ENCODE measurements around the gene MAPK7. TPM values are rescaled to one million over a fixed set of nuclear protein-coding genes. Genes with fewer than 3 reads are reported as not detected.

Gene MAPK7
- total and polyA plus RNA-seq, 9 of the 15 experiments (the other 6 are each of a cell fraction or from before 2014, with no cell fraction given) = 0.46 to 7.5 (median 2.5) TPM

GRCh38 chr17:19360772-19361171 lies 17.5 kb upstream of the MAPK7 start (continued):
- no peak for TF ChIP-seq STAT5B (CRISPR knock-in tag; IDR thresholded peaks at IDR 0.05)
- no peak for TF ChIP-seq SNAPC5 (CRISPR knock-in tag; IDR thresholded peaks at IDR 0.05)
- TF ChIP-seq GATAD2A (IDR thresholded peaks at IDR 0.05) = no peak
- TF ChIP-seq DLX4 (CRISPR knock-in tag; IDR thresholded peaks at IDR 0.05) = no peak
- no peak for TF ChIP-seq E2F3 (CRISPR knock-in tag; IDR thresholded peaks at IDR 0.05)
- TF ChIP-seq LEF1 (IDR thresholded peaks at IDR 0.05) = no peak
- TF ChIP-seq BHLHE40 (IDR thresholded peaks at IDR 0.05; ENCODE audit: low read length) = no peak

- ChIA-PET CTCF (ENCODE audit: low intra/inter-chr PET ratio) (no interaction called here), POLR2A (interaction anchor here (1.0 to 2.1 kb wide), 2 partner anchors 16 to 50 kb away, joined by 3 to 11 read pairs; partner anchors contain the start of genes MAPK7 and RNF112)
- FAIRE-seq (no peak), DNase-seq (ENCODE audit: extremely low read depth in 1 of 4, low spot score in 3 of 4) (peak in 1 of 4 experiments; percentile 33), ATAC-seq (no peak)
- H2AFZ ChIP-seq (ENCODE audit: low read depth, low read length) = peak overlapping the region; percentile 12; the same call in 1 of the 2 replicates
- no TSS peak for BruUV-seq (replicated peaks)
- peak overlapping the region; percentile 75 for H3K27ac ChIP-seq (ENCODE audit: extremely low read depth, low read depth, low read length)
- H3K36me3 ChIP-seq (ENCODE audit: control insufficient read depth, insufficient read depth, low read length) = no peaks in the 10 kb centered on the region
- TF ChIP-seq ZNF431 (CRISPR knock-in tag; IDR thresholded peaks at IDR 0.05) (no peak), ZBTB11 (CRISPR knock-in tag; IDR thresholded peaks at IDR 0.05) (0 out of 6 replicates have a peak, but pooled peaks of 1 of the 3 experiments have one; percentile 19), ZNF740 (CRISPR knock-in tag; IDR thresholded peaks at IDR 0.05) (peak; percentile 41; the same call in 1 of the 2 replicates), ZNF740 (tag; IDR thresholded peaks at IDR 0.05) (no peak)
- intact Hi-C loops (cut with micrococcal nuclease) = no loop called here
- no peaks in the 10 kb centered on the region for H4K20me1 ChIP-seq (replicated peaks; ENCODE audit: control insufficient read depth, insufficient read depth, low read length)
- no peak overlapping the region for H3K4me3 ChIP-seq
- H3K9ac ChIP-seq (ENCODE audit: insufficient read depth in 1 of 2, low read depth in 2 of 2, low read length in 2 of 2) = peak overlapping the region; percentile 80 to 91
- no peaks in the 10 kb centered on the region for H3K9me3 ChIP-seq (replicated peaks; ENCODE audit: control insufficient read depth, insufficient read depth, low read depth, low read length)
- no peaks in the 10 kb centered on the region for H3K9me1 ChIP-seq (ENCODE audit: control insufficient read depth, insufficient read depth, low read length)
- no peaks in the 10 kb centered on the region for H3K27me3 ChIP-seq (ENCODE audit: control insufficient read depth in 2 of 2, insufficient read depth in 2 of 2, low read length in 2 of 2)
- peaks cover 9% of the 10 kb centered on the region; the same call in 2 of the 3 replicates for H3K79me2 ChIP-seq (ENCODE audit: control insufficient read depth, insufficient read depth, low read length)
- peak overlapping the region; percentile 91 for H3K4me2 ChIP-seq (ENCODE audit: insufficient read depth, low read length)
- peaks cover 6 to 24% of the 10 kb centered on the region in 2 experiments; a peak in 4 of 5 replicates for H3K4me1 ChIP-seq (replicated peaks in 1 of 2; ENCODE audit: control insufficient read depth in 2 of 2, insufficient read depth in 2 of 2, low read length in 2 of 2)
- in situ Hi-C loops (cut with MboI) = loop anchor here (5.0 to 10.0 kb wide), 2 partner anchors 86 to 403 kb away; no protein-coding TSS in a partner anchor
- WGBS (ENCODE audit: insufficient coverage, low coverage, missing lambda C conversion rate) = 54% methylated on average over 6 of the region's 6 CpGs
Observed at GRCh38 chr17:19361326-19361725, 17.0 kb upstream of the MAPK7 start.

All from K562 (cell line).